Suprapubic skin (tissue), 4 donors: ENCODE results near the gene CAPN7. TPM values are rescaled to one million over a fixed set of nuclear protein-coding genes. Genes with fewer than 3 reads are reported as not detected.

Source experiments
- DNase-seq, 2 donors: peaks; one replicate each; pipeline ENCODE4 v3.0.0-alpha.2; 2019; ENCODE audit warnings: low spot score in 2 of 2
- H3K27ac ChIP-seq: fragments of 200-600 bp; sonication (generic); one replicate; pipeline ENCODE4 v1.5.1; 2019
- H3K27me3 ChIP-seq: fragments of 200-600 bp; sonication (generic); one replicate; pipeline ENCODE4 v1.5.1; 2019
- H3K36me3 ChIP-seq: fragments of 200-600 bp; sonication (generic); one replicate; pipeline ENCODE4 v1.5.1; 2019
- H3K4me1 ChIP-seq: fragments of 200-600 bp; sonication (generic); one replicate; pipeline ENCODE4 v1.5.1; 2019
- H3K4me3 ChIP-seq: fragments of 200-600 bp; sonication (generic); one replicate; pipeline ENCODE4 v1.5.1; 2019; ENCODE audit warnings: mild to moderate bottlenecking
- H3K9me3 ChIP-seq: fragments of 200-600 bp; sonication (generic); one replicate; pipeline ENCODE4 v1.5.1; 2019
- EP300 ChIP-seq: sonication (generic); formaldehyde crosslinking; IDR thresholded peaks from one replicate; pipeline ENCODE4 v1.6.1; 2017; ENCODE audit warnings: antibody characterized with exemption
- POLR2A ChIP-seq, 2 donors: fragments of 450-650 bp; IDR thresholded peaks; one replicate each; pipeline ENCODE4 v1.6.1; 2017; ENCODE audit warnings: antibody characterized with exemption in 2 of 2, mild to moderate bottlenecking in 2 of 2, moderate library complexity in 2 of 2
- POLR2AphosphoS5 ChIP-seq, 3 donors: sonication (generic); formaldehyde crosslinking; IDR thresholded peaks; one replicate each; pipeline ENCODE4 v1.6.1; 2017; ENCODE audit warnings: antibody characterized with exemption in 3 of 3
- WGBS: methylation state at CpG from one replicate; pipeline ENCODE4 v1.1.5; 2018; 5-methylcytosine and 5-hydroxymethylcytosine counted together
- total RNA-seq, 4 donors: library from RNA; depleted of rRNA; stranded (reverse); fragments of >200 nt; gene quantifications; one replicate each; pipeline ENCODE4 v1.1.0, GENCODE V29; 2016
- TF ChIP-seq, protein P1 (sequence below), 2 donors: fragments of 200-600 bp in 1 of 2; fragments of 450-650 bp in 1 of 2; sonication (generic) in 1 of 2; IDR thresholded peaks; one replicate each; pipeline ENCODE4 v1.5.1; 2016 to 2019; ENCODE audit warnings: antibody characterized with exemption in 2 of 2, mild to moderate bottlenecking in 1 of 2, moderate library complexity in 1 of 2

The CAPN7 gene
- total RNA-seq, 4 donors from 2014 or later: 32.0 to 112 (median 38.2) TPM

DNA sequence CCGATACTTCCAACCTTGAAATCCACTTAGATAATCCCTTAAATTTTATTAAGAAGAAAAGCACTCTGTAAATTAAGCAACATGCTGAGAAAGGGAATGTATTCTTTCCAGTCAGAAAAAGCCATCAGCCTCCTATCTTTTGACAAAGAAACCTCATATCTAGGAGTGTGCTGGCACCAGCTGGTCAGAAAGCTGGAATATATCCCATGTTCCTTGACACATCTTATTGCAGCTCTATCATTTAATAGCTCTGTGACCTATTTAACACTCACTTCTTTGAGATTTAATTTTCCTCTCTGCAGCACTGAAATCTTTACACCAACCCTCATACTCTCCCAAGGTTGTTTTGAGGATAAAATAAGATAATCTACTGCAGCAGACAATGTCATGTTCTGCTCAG is 30.4 kb upstream of the CAPN7 start:
- Histone ChIP-seq H3K4me1 (no peaks in the 10 kb centered on the region), H3K27ac (no peak overlapping the region), H3K27me3 (peaks cover 5% of the 10 kb centered on the region), H3K9me3 (no peaks in the 10 kb centered on the region), H3K36me3 (no peaks in the 10 kb centered on the region), H3K4me3 (no peak overlapping the region)
- TF ChIP-seq, protein P1, sequence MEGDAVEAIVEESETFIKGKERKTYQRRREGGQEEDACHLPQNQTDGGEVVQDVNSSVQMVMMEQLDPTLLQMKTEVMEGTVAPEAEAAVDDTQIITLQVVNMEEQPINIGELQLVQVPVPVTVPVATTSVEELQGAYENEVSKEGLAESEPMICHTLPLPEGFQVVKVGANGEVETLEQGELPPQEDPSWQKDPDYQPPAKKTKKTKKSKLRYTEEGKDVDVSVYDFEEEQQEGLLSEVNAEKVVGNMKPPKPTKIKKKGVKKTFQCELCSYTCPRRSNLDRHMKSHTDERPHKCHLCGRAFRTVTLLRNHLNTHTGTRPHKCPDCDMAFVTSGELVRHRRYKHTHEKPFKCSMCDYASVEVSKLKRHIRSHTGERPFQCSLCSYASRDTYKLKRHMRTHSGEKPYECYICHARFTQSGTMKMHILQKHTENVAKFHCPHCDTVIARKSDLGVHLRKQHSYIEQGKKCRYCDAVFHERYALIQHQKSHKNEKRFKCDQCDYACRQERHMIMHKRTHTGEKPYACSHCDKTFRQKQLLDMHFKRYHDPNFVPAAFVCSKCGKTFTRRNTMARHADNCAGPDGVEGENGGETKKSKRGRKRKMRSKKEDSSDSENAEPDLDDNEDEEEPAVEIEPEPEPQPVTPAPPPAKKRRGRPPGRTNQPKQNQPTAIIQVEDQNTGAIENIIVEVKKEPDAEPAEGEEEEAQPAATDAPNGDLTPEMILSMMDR (IDR thresholded peaks at IDR 0.05): no peak
- TF ChIP-seq POLR2A (IDR thresholded peaks at IDR 0.05) (no peak), EP300 (no peak), POLR2AphosphoS5 (IDR thresholded peaks at IDR 0.05) (no peak)
- DNase-seq: no peak
- 100% methylated on average over 1 of the region's 1 CpG for WGBS

- H3K27me3 ChIP-seq: peaks cover 5% of the 10 kb centered on the region
- H3K27ac ChIP-seq: no peak overlapping the region
- no peaks in the 10 kb centered on the region for H3K4me1 ChIP-seq
- TF ChIP-seq POLR2AphosphoS5 (IDR thresholded peaks at IDR 0.05) (no peak), EP300 (no peak), POLR2A (IDR thresholded peaks at IDR 0.05) (no peak)
- TF ChIP-seq, protein P1 (IDR thresholded peaks at IDR 0.05): no peak
- WGBS: 41% methylated on average over 6 of the region's 6 CpGs
- no peak for DNase-seq
- no peaks in the 10 kb centered on the region for H3K36me3 ChIP-seq
- H3K9me3 ChIP-seq: no peaks in the 10 kb centered on the region
- no peak overlapping the region for H3K4me3 ChIP-seq
Measured at GRCh38 chr3:15180042-15180611, 25.9 kb upstream of the CAPN7 start.

- H3K9me3 ChIP-seq: no peaks in the 10 kb centered on the region
- peaks cover 5% of the 10 kb centered on the region for H3K27me3 ChIP-seq
- H3K27ac ChIP-seq: no peak overlapping the region
- TF ChIP-seq, protein P1 (IDR thresholded peaks at IDR 0.05): no peak
- TF ChIP-seq POLR2AphosphoS5 (IDR thresholded peaks at IDR 0.05) (no peak), POLR2A (IDR thresholded peaks at IDR 0.05) (no peak), EP300 (no peak)
- no peak for DNase-seq
- WGBS: 95% methylated on average over 1 of the region's 1 CpG
- H3K4me1 ChIP-seq: no peaks in the 10 kb centered on the region
- no peaks in the 10 kb centered on the region for H3K36me3 ChIP-seq
- H3K4me3 ChIP-seq: no peak overlapping the region
Measured at GRCh38 chr3:15181511-15181910, 24.5 kb upstream of the CAPN7 start.

- Histone ChIP-seq H3K4me1 (no peaks in the 10 kb centered on the region), H3K27me3 (peaks cover 5% of the 10 kb centered on the region), H3K9me3 (no peaks in the 10 kb centered on the region), H3K27ac (no peak overlapping the region), H3K4me3 (no peak overlapping the region), H3K36me3 (no peaks in the 10 kb centered on the region)
- TF ChIP-seq POLR2A (IDR thresholded peaks at IDR 0.05) (no peak), EP300 (no peak), POLR2AphosphoS5 (IDR thresholded peaks at IDR 0.05) (no peak)
- TF ChIP-seq, protein P1 (IDR thresholded peaks at IDR 0.05): no peak
- WGBS: 77% methylated on average over 1 of the region's 1 CpG
- no peak for DNase-seq
Measured at GRCh38 chr3:15181963-15182362, 24.1 kb upstream of the CAPN7 start.

- H3K27me3 ChIP-seq: peaks cover 3% of the 10 kb centered on the region
- no peaks in the 10 kb centered on the region for H3K36me3 ChIP-seq
- no peaks in the 10 kb centered on the region for H3K9me3 ChIP-seq
- no peak for DNase-seq
- WGBS: 88% methylated on average over 2 of the region's 2 CpGs
- TF ChIP-seq POLR2AphosphoS5 (IDR thresholded peaks at IDR 0.05) (no peak), EP300 (no peak), POLR2A (IDR thresholded peaks at IDR 0.05) (no peak)
- TF ChIP-seq, protein P1 (IDR thresholded peaks at IDR 0.05): no peak
- H3K27ac ChIP-seq: no peak overlapping the region
- no peak overlapping the region for H3K4me3 ChIP-seq
- H3K4me1 ChIP-seq: no peaks in the 10 kb centered on the region
Measured at GRCh38 chr3:15183011-15183410, 23.0 kb upstream of the CAPN7 start.
